ENCODE results near the gene HARS2.
"Not testable (repeated sequence)": the region's sequence is repeated elsewhere in the genome, so short reads cannot be mapped to it uniquely, and the experiment has no call there.

The HARS2 gene

GRCh38 chr5:140700177-140701144 lies 9.2 kb downstream of the HARS2 start, which contains the start of gene ZMAT2:
Gene ZMAT2 (plus strand): TSS chr5:140700447. CDS start chr5:140700461, 14 bp downstream.
- peak; percentile 85 for DNase-seq

GRCh38 chr5:140707812-140708211 lies 16.6 kb downstream of the HARS2 start:
- DNase-seq = no peak

- DNase-seq = not testable (repeated sequence)
Measured at GRCh38 chr5:140708787-140709186, 17.5 kb downstream of the HARS2 start.

GRCh38 chr5:140710899-140711552 lies 19.8 kb downstream of the HARS2 start:
- DNase-seq = peak; percentile 68

GRCh38 chr5:140711794-140712193 lies 20.5 kb downstream of the HARS2 start:
- no peak for DNase-seq

GRCh38 chr5:140713562-140714094 lies 22.4 kb downstream of the HARS2 start:
- no peak for DNase-seq

- DNase-seq = not testable (repeated sequence)
Measured at GRCh38 chr5:140716238-140716637, 25.0 kb downstream of the HARS2 start.

GRCh38 chr5:140718266-140718592 lies 27.0 kb downstream of the HARS2 start:
- DNase-seq = no peak

- not testable (repeated sequence) for DNase-seq
Measured at GRCh38 chr5:140720738-140721137, 29.5 kb downstream of the HARS2 start.

- not testable (repeated sequence) for DNase-seq
Measured at GRCh38 chr5:140721395-140721794, 30.1 kb downstream of the HARS2 start.

- DNase-seq = no peak
Measured at GRCh38 chr5:140725799-140726471, 34.7 kb downstream of the HARS2 start.

- no peak for DNase-seq
Measured at GRCh38 chr5:140733098-140733497, 41.8 kb downstream of the HARS2 start.

- DNase-seq = no peak
Measured at GRCh38 chr5:140734354-140734753, 43.1 kb downstream of the HARS2 start.

- no peak for DNase-seq
Measured at GRCh38 chr5:140737486-140737885, 46.2 kb downstream of the HARS2 start.

GRCh38 chr5:140741967-140742366 lies 50.7 kb downstream of the HARS2 start:
- no peak for DNase-seq

All from NK-92 treated with Interleukin-12 subunit alpha and Interleukin-12 subunit beta, amount 100 ng/mL, for 24 hours (cell line).